GM18502 (cell line): Measurements from ENCODE around the gene SIAH2.
A peak's percentile ranks its signal among the peaks of the same experiment; 100 is the strongest.

Source experiments
- ATAC-seq: cut with Tn5 transposase; IDR thresholded peaks from one replicate; pipeline ENCODE4 v1.9.1; 2021; ENCODE audit warnings: mild to moderate bottlenecking; ENCODE audit not compliant: unreplicated experiment, poor library complexity

The SIAH2 gene

DNA sequence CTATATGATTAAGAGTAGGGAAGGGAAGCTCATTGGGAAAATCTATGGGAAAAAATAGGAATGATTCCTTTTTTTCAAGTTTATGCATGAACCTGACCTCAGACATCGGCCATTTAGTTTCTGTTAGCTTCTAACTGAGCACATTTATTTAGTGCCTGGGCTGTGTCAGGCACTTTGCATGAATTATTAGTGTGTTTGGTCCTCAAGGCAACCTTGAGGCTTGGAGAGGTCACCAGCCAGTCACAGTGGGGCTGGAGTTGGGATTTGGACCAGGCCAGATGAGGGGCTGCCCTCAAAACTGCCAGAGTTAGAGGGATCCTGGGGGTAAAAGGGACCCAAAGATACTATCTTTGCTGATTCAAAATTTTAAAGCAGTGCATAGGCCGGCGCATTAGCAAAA is 8.1 kb downstream of the SIAH2 start:
- no peak for ATAC-seq

DNA sequence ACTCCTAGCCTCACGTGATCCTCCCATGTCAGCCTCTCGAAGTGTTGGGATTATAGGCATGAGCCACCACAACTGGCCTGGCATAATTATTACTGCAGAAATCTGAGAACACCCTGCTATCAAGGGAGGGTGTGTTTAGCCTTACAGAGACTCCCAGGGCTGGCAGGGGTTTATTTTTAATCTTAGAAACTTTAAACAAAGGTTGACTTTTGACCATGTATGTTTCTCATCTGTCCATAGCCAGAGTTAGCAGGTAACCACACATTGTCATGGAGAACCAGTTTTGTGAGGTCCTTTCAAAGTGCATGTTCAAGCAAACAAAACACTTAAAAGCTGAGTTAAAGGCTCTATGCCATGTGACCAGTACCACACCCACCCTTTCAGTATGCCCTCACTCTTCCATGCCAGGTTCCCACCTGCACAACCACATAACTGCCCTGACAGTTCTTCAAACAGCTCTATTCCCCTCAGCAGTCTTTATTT is 11.1 kb downstream of the SIAH2 start:
- ATAC-seq: no peak

DNA sequence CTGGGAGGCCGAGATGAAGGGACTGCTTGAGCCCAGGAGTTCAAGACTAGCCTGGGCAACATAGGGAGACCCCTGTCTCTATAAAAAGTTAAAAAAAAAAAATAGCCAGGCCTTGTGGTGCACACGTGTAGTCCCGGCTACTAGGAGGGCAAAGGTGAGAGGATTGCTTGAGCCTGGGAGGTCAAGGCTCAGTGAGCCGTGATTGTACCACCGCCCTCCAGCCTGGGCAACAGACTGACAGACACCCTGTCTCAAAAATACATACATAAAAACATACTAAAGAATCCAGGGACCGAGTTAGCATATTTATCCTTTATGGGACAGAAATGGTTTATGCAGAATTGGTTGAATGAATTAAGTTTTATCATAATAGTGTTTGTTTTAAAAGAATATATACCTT is 13.7 kb downstream of the SIAH2 start:
- ATAC-seq: no peak

DNA sequence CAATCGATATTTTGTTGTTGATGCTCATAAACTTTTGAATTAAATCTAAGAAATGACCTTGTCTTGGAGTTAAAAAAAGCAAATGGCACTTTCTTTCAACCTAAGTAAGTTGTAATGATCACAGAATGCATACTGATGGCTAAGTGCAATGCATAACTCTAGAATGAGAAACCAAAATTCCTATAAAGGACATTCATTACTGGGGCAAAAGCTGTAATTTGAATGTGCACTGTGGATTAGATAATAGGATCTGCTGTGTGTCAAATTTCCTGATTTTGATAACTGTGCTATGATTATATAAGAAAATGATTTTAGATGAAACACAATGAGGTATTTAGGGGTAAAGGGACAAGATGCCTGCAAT is 14.3 kb downstream of the SIAH2 start:
- ATAC-seq: no peak

DNA sequence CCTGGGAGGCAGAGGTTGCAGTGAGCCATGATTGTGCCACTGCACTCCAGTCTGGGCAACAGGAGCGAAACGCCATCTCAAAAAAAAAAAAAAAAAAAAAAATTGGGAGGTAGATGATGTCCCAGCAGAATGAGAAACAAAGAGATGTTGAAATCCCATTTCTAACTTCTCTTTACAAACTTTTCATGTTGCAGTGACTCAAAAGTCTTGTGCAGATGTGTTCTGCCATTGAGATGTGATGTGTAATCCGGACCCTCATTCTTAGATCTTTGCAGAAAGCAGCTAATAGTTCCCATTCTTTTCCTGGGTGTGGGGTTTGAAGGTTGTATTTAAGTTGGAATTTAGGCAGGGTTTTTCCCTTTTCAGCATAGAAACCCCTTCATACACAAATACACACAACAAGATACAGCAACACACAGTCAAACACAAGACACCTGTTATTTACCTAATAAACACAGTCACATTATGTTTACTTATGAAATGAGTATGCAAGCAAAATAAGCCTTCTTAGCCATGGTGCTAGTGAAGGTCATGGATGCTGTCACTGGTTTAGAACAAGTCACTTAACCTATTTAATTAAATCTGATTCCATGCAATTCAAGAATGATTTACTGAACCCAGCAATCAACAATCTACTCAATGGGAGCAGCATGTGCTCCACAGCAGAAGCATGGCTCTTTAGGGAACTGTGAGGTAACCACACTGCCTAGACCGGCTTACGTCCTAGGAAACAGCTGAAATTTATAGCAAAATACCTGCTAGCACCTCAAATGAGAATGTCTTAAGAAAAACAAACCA is 14.9 kb downstream of the SIAH2 start:
- no peak for ATAC-seq

DNA sequence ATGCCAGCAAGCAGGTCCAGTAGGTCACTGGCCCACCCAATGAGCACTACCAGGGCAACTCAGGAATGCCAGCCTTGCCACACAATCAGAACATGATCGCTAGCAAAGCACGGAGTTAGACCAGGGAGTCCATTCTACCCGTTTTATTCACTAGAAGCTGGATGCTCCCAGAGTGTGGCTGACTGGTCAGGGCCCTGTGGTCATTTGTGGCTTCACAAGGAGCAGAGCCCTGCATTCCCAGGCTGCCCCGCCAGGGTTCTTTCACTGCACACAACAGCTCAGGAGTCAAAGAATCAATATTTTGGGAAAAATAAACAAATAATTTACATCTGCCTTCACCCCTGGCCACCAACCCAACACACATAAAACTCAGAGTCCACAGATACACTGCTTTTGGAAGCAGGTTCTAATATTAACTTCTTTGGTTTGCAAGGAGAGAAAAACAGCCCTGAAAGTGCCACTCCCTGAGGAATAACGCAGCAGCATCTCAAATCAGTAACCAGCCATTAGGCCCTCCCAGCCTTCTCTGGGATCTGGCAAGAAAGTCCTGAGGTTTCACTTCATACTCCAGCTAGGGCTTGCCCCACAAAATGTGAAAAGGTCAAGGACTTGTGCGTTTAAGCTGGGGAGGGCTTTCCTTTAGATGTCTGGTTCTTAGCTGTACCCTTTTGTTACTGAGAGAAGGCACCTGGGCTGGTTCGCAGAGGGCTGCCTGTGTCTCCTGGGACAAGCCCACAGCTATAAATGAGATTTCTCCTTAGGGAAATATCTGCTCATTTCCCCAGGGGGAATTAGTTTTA is 16.0 kb downstream of the SIAH2 start:
- ATAC-seq: no peak

DNA sequence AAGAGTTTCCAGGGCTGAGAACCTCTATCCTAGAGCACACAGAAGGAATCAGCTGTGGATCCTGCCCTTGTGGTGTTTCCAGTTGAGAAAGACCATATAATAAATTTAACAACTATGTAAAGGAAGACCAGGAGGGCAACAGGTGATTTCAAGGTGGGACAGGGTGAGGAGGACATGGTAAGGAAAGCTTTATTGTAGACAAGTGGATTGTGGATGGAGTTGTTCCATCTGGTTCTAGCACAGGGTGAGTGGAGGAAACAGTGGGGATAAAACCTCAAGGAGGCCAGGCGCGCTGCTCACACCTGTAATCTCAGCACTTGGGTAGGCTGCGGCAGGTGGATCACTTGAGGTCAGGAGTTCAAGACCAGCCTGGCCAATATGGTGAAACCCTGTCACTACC is 17.1 kb downstream of the SIAH2 start:
- no peak for ATAC-seq

DNA sequence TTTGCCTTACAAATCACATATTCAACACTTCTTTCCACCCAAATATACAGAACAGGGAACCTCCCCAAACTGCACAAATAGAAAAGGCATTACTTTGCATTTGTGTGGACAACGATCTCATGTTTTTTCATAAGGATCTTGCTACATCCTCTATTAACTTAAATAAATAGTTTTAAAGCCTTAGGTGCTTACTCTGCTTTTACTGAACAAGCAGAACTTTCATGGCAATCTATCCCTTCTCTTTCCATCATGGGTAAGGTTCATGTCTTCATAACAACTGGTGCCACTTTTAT is 18.1 kb downstream of the SIAH2 start:
- ATAC-seq: no peak

DNA sequence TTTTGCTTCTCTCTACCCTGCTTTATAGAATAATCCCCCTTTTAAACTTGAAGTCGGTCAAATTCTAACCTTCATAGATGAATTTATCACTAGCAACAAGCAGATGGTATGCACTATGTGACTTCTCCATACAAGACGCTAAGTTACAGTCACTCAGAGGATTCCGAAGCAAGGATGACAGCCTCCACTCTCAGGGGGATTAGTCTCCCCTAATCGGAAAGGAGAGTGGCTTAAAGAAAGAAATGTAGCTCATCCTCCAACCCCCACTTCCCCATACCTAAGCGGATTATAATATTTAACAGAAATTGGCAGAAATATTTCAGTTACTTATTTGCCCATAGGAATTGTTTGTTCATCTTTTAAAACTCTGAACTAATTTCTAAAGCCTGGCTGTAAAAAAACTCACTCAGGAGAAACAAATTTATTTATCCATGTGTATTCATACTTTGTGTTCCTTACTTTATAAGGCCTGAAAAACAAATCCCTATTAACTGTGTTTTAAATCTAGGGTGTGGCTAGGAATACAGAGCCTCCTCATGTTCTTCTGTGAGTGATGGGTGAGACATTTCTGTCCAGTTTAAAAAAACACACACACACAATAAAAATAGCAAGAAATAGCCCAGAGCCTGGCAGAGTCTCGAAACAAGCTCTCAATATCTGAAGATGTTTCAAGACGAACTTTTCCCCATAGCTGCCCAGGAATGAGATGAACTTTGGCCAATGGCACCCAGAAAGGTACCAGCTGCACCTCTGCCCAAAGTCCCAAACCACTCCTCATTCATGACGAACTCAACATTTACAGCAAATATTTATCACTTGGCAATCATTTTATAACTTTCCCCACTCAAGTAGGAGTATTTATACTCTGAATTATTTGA is 18.7 kb downstream of the SIAH2 start:
- no peak for ATAC-seq

DNA sequence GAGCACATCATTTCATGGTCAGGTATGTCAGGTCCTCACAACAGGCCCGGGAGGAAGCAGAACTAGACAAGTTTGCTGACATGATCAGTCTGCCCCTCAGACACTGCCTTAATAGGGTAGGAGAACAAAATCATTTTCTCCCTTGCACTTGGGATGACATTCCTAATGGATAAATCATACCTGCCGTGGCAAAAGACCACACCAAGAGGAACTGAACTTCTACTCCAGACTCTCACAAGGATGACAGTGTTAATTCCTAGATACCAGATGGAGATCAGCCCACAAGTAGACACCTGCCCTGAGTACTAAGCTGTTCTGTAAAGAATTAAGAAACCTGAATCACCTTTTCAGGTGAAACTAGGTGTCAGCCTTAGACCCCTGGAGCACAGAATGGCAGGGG is 19.5 kb downstream of the SIAH2 start:
- ATAC-seq: no peak

DNA sequence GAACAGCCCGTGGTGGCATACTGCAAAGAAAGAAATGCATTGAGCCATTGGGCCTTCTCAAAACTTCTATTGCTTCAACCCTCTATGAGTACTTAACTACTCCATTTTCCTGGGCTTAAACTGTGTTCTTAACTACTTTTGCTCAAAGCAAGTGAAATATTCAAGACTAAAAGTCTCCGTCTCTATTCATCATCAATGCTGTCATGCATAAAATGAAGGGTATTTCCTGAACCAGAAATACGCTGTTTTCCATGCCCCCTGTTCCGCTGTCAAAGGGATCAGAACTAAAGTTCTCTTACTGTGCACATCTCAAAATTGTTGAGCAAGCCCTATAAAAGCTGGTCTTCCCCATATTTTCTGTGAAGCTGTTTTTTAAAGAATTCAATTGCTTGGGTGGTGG is 20.3 kb downstream of the SIAH2 start:
- no peak for ATAC-seq

DNA sequence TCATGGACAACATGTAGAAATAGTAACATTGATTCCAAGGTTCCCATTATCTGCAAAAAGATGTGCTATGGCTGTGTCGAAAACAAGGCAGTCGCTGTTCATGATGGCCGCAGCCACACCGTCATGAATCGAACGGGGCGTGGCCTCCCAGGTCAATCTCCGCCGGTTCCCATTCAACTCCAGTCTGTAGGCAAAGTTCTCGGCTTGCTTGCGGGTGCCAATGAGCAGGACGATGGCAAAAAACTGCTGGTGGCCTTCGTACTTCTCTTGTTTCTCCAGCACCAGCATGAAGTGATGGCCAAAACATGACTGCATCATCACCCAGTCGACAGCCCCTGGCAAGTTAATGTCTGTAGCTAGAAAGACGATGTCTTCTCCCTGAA is 20.8 kb downstream of the SIAH2 start:
- ATAC-seq: no peak

DNA sequence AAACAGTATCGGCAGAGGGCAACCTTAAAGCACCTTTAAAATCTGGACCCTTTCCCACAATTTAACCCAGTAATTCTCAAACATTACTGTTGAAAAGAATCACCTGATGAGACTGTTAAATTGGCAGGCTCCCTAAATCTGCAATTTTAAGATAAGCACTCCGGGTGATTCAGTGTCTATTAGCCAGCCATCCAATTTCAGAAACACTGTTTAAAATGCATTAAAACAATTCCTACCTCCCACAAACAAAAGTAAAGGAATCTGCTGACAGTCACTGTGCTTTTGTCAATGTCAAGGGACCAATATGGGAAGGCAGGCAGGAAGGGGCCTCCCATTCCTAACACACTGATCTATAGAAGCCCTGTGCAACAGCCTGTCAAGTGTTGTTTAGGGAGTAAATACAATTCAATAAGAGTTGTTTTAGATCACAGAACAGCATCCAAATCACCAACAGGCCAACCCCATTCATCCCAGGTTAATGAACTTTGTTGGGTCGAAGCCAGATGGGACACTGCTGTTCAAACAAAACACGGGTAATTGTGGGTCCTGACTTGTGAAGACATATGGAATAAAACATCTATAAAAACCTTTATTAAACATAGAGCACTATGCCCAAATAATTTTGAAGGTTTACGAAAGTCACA is 21.4 kb downstream of the SIAH2 start:
- no peak for ATAC-seq

DNA sequence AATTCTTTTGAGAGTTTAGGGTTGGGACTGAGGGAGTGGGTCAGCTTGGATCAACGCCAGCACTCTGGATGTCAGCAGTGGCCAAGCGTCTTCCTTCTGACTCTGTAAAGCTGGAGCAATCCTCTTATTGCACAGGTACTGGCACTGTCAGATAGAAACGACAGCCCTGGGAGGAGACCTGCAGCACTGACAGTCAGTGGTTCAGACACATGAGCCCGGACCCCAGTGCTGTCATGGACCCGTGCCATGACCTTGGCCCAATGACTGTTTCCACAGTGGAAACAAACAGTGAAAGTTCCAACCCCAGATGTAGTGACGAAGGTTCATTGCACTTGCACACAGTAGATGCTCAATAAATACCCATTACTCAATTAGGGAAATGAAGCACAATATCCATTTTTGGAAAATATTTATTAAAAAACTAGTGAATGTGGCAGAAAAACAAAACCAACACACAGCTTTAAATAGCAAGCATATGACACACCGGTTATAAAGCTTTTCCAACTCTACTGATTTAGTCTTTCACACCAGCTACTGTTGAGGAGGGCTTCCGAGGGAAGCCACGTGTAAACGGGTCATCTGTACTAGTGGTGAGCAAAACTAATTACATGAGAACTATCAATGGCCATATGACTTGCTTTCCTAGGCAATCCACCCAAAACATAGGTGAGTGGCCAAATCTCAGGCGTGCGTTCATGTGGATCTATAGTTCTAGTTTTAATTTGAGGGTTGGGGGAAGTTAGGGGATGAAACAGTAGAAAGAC is 22.1 kb downstream of the SIAH2 start:
- ATAC-seq: no peak

DNA sequence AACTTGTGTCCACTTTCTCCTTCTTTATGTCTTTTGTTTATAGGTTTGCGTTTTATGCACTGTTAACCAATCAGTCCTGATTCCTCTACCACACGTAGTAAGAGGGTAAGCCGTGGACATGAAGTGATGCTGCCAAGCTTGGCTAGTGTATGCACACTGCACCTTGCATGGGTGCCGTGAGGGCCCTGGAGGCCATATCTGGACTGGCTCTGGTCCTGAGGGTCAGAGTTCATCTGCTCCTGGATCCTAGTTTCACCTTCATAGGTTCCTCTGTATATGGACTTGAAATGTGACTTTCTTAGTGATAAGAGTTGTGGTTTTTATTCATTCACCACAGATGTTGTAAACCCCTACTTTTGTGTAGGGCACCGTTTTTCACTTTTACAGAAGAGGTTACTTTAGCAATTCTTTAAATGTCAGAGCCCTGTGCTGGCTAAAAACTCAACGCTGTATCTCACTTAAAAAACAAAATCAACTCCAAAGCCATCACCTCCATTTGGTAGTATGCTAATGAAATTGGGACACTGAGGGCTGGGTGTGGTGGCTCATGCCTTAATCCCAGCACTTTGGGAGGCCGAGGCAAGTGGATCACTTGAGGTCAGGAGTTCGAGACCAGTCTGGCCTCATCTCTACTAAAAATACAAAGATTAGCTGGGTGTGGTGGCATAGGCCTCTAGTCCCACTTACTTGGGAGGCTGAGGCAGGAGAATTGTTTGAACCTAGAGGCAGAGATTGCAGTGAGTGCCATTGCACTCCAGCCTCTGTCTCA is 22.9 kb downstream of the SIAH2 start:
- ATAC-seq: peak; percentile 38

DNA sequence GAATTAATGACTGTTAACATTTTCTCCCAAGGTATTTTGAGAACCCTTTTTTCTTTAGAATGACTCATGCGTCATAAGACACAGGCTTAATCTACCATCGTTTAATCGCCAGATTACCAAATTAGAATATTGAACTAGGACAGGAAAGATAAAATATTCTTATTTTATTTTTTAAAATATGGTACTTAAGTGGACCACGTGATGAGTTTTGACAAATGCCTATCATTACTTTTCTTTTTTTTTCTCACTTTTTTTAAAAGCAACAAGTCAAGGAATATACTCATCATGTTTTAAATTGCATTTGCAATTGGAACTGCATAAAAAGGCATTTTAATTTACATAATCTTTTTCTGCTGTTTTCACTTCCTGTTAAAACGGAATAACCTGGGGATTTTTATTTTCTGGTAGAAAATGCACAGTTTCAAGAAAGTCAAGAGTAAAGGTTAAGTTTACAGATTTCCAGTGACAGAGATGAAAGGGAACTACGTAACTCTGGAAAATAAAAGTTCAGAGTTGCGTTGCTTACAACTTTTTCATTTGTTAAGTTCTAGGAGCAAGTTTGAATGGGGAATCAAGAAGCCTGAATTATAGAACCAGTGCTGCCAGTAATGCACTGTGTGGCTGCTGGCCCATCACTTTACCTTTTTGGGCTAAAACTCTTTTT is 23.6 kb downstream of the SIAH2 start:
- peak; percentile 39 for ATAC-seq

DNA sequence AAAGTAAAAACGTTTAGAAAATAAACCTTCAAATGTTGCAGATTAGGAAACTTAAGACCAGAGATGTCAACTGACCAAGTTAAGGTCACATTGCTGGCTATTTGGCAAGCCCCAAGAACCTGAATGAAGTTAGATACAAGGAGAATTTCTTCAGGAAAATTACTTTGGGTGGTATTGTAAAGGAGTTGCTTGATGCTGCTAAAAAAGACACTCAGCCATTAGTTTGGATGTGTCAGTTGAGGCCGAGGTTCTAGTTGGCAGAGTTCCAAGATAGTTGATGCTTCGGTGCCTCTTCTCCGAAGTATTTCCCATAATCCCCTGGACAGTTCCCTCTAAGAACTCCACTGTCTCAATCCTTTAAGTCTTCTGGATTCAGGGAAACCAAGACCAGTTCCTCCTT is 24.3 kb downstream of the SIAH2 start:
- ATAC-seq: no peak

DNA sequence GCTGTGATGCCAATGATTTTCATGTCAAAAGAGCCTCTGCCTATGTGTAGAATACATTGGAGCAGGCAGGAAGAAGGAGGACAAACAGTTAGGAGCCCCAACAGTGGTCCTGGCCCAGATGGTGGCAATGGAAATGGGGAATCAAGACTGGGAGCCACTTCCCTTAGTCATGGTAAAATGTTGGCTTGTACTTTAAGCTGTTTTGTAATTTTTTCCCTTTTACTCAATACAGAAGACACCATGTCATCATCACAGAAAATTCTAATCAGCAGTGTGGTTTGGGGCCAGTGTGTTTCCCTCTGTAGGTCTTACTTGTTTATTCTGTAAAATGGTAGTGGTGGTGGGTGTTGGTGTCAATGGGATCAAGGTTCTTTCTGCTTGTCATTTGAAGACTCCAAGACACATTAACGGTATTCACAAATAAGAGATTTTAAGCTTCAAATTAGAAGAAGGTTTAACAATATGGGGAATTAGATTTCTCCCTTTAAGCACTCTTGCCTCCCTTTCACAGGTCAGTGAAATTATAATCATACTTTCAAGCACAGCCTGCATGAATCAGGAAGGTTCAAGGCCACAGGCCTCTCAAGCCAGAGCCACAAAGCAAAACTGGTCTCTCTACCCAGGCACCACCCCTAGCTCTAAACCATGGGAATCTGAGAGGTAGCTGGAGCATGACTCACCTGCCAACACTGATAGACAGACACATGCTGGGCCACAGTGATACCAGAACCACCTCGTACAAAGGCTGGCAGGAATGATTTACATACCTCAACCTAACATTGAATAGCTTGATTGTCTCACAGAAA is 24.9 kb downstream of the SIAH2 start:
- peak; percentile 48 for ATAC-seq
